NCI-H1105 treated with DMSO at 0.1 percent for 48 hours (cell line): Measurements from ENCODE around the gene CST3.

Source experiments
- DNase-seq: peaks from one replicate; lab custom pipeline; 2025; lab: John Stamatoyannopoulos, UW

The CST3 gene

GRCh38 chr20:23602699-23603098, 35.1 kb downstream of the CST3 start:
- DNase-seq: no peak

GRCh38 chr20:23602241-23602640, 35.5 kb downstream of the CST3 start:
- DNase-seq: no peak

- no peak for DNase-seq
Observed at GRCh38 chr20:23601715-23602114, 36.0 kb downstream of the CST3 start.

GRCh38 chr20:23598481-23598880, 39.3 kb downstream of the CST3 start:
- no peak for DNase-seq

GRCh38 chr20:23596579-23597250, 41.0 kb downstream of the CST3 start:
- DNase-seq: no peak

- no peak for DNase-seq
Observed at GRCh38 chr20:23595941-23596340, 41.8 kb downstream of the CST3 start.

- DNase-seq: no peak
Observed at GRCh38 chr20:23588434-23589403, 49.0 kb downstream of the CST3 start.

GRCh38 chr20:23587631-23588030, 50.1 kb downstream of the CST3 start:
- no peak for DNase-seq

GRCh38 chr20:23586735-23587525, 50.8 kb downstream of the CST3 start:
- no peak for DNase-seq

- DNase-seq: no peak
Observed at GRCh38 chr20:23585808-23586734, 51.7 kb downstream of the CST3 start.

- DNase-seq: no peak
Observed at GRCh38 chr20:23585449-23585807, 52.3 kb downstream of the CST3 start.

GRCh38 chr20:23584434-23585199, 53.1 kb downstream of the CST3 start:
- DNase-seq: no peak
